ENCODE measurements around the gene CALML6.

Gene CALML6

GRCh38 chr1:1892079-1892762, 22.8 kb upstream of the CALML6 start:
- DNase-seq (ENCODE audit: low read depth in 2 of 2) = no peak

- no peak for DNase-seq (ENCODE audit: low read depth in 2 of 2)
Observed at GRCh38 chr1:1892763-1893120, 22.3 kb upstream of the CALML6 start.

GRCh38 chr1:1893291-1893985, 21.6 kb upstream of the CALML6 start:
- DNase-seq (ENCODE audit: low read depth in 2 of 2) = no peak

- no peak for DNase-seq (ENCODE audit: low read depth in 2 of 2)
Observed at GRCh38 chr1:1893997-1894353, 21.1 kb upstream of the CALML6 start.

GRCh38 chr1:1894354-1895059, 20.6 kb upstream of the CALML6 start:
- DNase-seq (ENCODE audit: low read depth in 2 of 2) = no peak

GRCh38 chr1:1895060-1895418, 20.0 kb upstream of the CALML6 start:
- no peak for DNase-seq (ENCODE audit: low read depth in 2 of 2)

- no peak for DNase-seq (ENCODE audit: low read depth in 2 of 2)
Observed at GRCh38 chr1:1895456-1896336, 19.4 kb upstream of the CALML6 start.

- no peak for DNase-seq (ENCODE audit: low read depth in 2 of 2)
Observed at GRCh38 chr1:1898246-1898933, 16.7 kb upstream of the CALML6 start.

GRCh38 chr1:1899266-1899966, 15.6 kb upstream of the CALML6 start:
- DNase-seq (ENCODE audit: low read depth in 2 of 2) = no peak

- DNase-seq (ENCODE audit: low read depth in 2 of 2) = no peak
Observed at GRCh38 chr1:1899967-1900327, 15.1 kb upstream of the CALML6 start.

GRCh38 chr1:1900883-1901640, 14.0 kb upstream of the CALML6 start:
- DNase-seq (ENCODE audit: low read depth in 2 of 2) = no peak

GRCh38 chr1:1901641-1902294, 13.3 kb upstream of the CALML6 start:
- DNase-seq (ENCODE audit: low read depth in 2 of 2) = no peak

GRCh38 chr1:1903224-1903623, 11.8 kb upstream of the CALML6 start:
- no peak for DNase-seq (ENCODE audit: low read depth in 2 of 2)

- peak; percentile 47 to 51 for DNase-seq (ENCODE audit: low read depth in 2 of 2)
Observed at GRCh38 chr1:1906185-1907097, 8.6 kb upstream of the CALML6 start.

- no peak for DNase-seq (ENCODE audit: low read depth in 2 of 2)
Observed at GRCh38 chr1:1907098-1907736, 7.8 kb upstream of the CALML6 start.

- DNase-seq (ENCODE audit: low read depth in 2 of 2) = no peak
Observed at GRCh38 chr1:1908506-1908791, 6.6 kb upstream of the CALML6 start.

- no peak for DNase-seq (ENCODE audit: low read depth in 2 of 2)
Observed at GRCh38 chr1:1910033-1910465, 5.0 kb upstream of the CALML6 start.

GRCh38 chr1:1910651-1911331, 4.3 kb upstream of the CALML6 start:
- no peak for DNase-seq (ENCODE audit: low read depth in 2 of 2)
